Measurements from ENCODE around the gene ARPC1B.

- TF ChIP-seq CTCF (IDR thresholded peaks at IDR 0.05 in 4 of 5, conservative IDR thresholded peaks at IDR 0.05 in 1 of 5) = no peak
- no peak for TF ChIP-seq POLR2A (IDR thresholded peaks at IDR 0.05)
Measured at GRCh38 chr7:99373091-99374066, 1.2 kb upstream of the ARPC1B start.
